HG03521 (cell line): ENCODE data around the gene DNASE2.

Experiments used
- ATAC-seq: cut with Tn5 transposase; IDR thresholded peaks from one replicate; pipeline ENCODE4 v1.9.1; 2021; ENCODE audit warnings: mild to moderate bottlenecking, moderate library complexity; ENCODE audit not compliant: unreplicated experiment

The DNASE2 gene

DNA sequence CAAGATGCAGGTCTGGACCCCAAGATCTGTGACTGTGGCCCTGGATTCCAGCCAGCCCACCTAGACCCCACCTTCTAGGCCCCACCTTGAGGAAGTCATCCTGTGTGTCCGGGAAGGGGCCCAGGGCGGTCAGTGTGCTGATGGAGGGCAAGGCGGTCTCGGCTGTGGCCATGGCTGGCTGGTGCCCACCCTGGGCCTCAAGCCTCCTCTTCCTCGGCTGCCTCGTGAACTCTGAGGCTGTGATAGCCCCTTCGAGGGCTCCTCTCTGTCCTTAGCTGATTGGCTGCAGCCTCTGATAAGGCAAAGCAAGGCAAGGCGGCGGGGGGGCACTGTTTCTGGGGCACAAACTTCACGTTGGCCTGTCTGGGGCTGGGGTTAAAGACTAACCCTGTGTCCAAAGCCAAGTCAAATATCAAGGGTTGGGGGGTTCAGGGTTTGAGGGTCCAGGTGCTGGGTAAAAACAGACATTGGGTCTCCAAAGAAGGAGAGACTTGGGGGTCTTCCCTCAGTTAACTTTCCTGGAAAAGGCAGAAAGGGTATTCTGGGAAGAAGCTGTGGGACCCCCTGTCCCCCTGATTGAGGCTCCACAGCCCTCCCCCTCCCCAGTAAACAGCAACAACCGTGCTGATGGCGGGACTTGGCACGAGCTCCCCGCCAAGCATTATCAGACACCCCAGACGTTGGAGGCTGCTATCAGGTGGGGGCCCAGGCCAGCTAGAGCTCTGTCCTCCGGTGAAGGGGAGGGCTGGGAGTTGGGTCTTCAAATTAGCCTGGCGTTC, 5.9 kb upstream of the DNASE2 start, which contains the start of gene KLF1:
KLF1 (minus strand) TSS at position 233 of the 779 bp plus-strand sequence; CDS start at position 172, 61 bp downstream.
- ATAC-seq, result no peak

DNA sequence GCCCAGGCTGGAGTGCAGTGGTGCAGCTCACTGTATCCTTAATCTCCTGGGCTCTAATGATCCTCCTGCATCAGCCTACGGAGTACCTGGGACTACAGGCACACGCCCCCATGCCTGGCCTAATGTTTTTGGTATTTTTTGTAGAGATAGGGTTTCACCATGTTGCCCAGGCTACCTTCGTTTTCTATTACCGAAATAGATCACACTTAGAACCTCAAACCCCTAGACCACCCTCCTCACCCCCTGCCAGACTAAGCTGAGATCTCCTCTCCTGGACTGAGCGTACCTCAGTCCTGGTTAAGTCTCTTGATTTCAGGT, 5.4 kb upstream of the DNASE2 start:
- no peak for ATAC-seq

DNA sequence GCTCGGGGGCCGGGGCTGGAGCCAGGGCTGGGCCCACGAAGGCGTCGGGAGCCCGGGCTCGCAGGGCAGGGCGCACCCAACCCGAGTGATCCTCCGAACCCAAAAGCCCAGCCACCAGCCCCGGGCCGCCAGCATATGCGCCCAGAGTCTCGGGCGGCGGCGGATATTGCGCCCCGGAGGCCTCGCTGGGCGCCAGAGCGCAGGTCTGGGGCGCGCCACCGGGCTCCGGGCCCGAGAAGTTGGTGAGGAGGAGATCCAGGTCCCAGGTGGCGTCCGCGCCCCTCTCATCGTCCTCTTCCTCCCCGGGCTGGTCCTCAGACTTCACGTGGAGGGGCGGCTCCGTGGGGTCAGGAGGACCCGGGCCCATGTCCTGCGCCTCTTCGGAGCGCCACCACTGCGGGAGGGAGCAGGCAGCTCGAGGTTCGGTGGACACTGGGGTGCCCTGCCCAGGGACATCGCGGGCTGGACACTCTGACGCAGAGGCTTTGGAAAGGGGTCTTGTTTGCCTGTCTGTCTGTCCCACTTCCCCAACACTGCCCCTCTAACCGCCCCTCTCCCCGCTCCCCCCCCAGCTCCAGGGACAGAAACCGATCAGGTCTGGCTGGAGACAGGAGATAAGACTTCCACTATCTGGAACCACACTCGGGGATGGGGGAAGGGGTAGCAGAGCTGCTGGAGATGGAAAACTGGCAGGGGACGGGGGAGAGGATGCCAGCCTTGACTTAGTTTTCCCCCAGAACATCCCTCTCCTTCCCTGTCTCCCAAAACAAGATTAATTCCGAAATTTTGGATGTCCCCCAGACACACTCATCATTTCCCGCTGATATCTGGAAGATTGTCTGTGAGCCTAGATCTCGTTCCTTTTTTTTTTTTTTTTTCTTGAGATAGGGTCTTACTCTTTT, 4.8 kb upstream of the DNASE2 start:
- no peak for ATAC-seq

DNA sequence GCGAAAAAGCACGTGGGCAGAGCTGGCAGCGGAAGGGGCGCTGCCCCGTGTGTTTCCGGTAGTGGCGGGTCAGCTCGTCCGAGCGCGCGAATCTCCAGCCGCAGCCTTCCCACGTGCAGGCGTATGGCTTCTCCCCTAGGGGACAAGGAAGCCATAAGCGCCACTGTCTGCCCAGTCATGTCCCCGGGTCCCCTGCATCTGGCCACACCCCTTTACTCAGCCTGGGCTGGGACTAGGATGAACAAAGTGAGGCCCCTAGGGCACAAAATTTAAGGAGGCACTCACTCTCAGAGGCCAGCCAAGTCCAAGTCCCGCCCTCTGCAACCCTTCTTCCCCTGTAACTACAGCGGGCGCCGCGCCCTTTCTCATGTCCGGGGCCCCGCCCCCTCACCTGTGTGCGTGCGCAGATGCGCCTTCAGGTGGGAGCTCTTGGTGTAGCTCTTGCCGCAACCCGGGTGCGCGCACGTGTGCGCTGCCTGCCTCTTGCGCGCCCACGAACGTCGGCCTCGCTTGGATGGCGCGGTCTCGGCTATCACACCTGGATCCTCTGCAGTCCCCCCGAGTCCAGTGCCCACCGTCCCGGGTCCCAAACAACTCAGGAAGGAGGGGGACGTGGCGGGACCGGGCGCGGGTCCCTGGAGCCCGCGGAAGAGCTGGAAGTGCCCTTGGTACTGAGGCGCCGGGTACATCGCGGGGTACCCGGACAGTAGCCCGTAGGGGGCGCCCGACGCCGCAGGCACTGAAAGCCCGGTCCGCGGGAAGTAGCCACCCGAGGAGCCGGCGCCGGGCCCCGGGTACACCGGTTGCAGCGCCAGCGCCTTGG, 3.9 kb upstream of the DNASE2 start:
- ATAC-seq, result no peak

DNA sequence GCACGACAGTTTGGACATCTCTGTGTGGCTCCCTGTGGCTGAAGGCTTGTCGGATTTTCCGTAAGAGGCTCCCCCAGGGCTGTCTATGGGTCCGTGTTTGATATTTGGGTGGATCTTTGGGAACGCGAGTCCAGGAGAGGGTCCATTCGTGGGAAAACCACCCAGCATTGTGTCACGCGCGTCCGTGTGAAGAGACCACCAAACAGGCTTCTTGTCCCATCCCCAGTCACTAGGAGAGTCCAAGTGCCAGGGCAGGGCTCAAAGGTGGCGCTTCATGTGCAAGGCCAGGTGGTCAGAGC, 3.3 kb upstream of the DNASE2 start:
- ATAC-seq, result no peak

DNA sequence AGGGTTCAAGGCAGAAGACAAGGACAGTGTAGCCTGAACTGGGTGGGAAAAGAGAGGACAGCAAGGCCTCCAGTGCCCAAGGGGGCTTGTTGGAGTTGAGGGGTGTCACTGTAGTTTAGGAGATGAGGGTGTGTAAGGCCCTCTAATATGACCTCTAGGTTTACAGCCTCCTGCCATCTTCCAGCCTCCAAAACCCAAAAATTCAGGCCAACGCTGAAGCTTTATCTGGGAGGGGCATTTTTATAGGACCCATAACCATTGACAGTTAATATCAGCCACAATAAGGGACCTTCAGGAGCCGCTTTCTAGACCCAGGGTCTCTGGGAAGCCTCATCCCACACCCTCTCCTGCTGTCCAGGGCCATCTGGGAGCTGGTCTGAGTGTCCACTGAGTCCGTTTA, 3.0 kb upstream of the DNASE2 start:
- ATAC-seq, result no peak

DNA sequence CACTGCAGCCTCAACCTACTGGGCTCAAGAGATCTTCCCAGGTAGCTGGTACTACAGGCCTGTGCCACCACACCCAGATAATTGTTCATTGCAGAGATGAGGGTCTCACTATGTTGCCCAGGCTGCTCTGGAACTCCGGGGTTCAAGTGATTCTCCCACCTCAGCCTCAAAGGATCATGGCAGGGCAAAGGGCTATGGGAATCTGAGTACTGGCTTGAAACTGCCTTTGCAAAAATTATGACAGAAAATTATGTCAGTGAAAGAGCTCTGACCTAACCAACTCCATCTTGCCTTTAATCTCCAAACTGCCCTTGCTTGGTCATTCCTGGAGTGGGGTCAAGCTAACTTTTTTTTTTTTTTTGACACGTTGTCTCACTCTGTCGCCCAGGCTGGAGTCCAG, 1.3 kb upstream of the DNASE2 start:
- ATAC-seq, result no peak

DNA sequence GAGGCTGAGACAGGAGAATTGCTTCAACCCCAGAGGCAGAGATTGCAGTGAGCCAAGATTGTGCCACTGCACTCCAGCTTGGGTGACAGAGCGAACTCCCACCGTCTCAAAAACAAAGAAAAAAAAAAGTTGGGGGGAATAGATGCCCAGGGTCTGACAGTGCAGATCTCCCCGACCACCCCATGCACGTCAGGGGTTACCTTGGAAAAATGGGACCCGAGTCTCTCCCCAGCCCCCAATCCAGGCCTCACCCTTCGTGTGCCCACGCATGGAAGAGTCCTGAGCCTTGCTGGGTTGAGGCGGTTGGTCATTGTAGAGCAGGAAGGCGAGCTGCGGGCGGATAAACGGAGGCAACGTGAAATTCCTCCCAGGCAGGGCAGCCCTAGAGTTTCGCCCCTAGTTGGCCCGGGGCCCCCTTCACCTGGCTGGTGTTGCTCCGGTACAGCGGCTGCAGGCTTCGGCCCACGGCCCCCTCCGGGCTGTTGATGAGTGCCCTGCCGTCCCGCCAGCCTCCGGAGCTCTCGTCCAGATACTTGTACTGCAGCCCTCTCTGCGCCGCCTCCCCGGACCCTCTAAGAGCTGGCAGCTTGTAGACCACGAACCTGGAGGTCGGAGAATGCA, 588 bp downstream of the DNASE2 start:
- no peak for ATAC-seq

DNA sequence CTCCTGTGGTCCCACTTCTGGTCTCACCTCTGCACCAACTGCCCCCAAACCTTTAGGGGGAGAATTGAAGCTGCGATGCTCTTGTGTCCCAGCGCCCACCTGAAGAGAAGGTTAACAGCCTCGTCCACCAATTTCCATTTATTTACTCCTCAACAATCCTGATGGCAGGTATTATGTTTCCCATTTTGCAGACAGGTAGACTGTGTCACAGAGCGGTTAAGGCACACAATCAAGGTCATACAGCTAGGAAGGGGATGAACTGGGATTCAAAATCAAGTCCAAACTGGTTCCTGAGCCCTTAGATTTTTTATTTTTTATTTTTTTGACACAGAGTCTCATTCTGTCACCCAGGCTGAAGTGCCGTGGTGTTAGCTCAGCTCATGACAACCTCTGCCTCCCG, 6.2 kb downstream of the DNASE2 start:
- no peak for ATAC-seq

DNA sequence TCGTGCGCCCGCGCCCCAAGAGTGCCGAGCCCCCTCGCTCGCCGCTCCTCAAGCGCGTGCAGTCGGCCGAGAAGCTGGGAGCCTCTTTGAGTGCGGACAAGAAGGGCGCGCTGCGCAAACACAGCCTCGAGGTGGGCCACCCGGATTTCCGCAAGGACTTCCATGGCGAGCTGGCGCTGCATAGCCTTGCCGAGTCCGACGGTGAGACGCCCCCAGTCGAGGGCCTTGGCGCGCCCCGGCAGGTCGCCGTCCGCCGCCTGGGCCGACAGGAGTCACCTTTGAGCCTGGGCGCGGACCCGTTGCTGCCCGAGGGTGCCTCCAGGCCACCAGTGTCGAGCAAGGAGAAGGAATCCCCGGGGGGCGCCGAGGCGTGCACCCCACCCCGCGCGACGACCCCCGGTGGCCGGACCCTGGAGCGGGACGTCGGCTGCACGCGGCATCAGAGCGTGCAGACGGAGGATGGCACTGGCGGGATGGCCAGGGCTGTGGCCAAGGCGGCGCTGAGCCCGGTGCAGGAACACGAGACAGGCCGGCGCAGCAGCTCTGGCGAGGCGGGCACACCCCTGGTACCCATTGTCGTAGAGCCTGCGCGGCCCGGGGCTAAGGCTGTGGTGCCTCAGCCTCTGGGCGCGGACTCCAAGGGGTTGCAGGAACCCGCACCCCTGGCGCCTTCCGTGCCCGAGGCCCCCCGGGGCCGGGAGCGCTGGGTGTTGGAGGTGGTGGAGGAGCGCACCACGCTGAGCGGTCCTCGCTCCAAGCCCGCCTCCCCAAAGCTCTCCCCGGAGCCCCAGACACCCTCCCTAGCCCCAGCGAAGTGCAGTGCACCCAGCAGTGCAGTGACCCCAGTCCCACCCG, 7.1 kb downstream of the DNASE2 start:
- no peak for ATAC-seq

DNA sequence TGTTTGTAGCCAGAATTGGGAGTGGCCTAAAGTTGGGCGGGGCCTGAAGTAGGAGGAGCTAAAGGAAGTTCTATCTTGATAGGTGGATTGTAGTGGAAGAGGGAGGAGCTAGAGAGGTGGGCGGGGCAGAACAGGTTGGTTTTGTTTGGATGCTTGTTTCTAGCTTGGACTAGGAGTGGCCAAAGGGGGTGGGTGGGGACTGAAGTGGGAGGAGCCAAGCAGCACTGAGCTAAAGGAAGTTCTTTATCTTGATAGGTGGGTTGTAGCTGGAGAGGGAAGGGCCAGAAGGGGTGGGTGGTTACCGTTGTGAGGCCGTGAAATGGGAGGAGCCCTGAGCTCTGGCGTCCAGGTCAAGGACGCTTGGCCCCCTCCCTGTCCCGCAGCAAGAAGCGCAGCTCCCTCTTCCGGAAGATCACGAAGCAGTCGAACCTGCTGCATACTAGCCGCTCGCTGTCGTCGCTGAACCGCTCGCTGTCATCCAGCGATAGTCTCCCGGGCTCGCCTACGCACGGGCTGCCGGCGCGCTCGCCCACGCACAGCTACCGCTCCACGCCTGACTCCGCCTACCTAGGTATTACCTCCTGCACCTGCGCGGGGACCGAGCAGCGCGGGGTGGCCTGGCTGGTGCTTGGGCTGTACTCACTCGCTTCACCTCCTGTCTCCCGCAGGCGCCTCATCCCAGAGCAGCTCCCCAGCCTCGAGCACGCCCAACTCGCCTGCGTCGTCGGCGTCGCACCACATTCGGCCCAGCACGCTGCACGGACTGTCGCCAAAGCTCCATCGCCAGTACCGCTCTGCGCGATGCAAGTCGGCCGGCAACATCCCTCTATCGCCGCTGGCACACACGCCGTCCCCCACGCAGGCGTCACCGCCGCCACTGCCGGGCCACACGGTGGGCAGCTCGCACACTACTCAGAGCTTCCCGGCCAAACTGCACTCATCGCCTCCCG, 8.0 kb downstream of the DNASE2 start:
- no peak for ATAC-seq

DNA sequence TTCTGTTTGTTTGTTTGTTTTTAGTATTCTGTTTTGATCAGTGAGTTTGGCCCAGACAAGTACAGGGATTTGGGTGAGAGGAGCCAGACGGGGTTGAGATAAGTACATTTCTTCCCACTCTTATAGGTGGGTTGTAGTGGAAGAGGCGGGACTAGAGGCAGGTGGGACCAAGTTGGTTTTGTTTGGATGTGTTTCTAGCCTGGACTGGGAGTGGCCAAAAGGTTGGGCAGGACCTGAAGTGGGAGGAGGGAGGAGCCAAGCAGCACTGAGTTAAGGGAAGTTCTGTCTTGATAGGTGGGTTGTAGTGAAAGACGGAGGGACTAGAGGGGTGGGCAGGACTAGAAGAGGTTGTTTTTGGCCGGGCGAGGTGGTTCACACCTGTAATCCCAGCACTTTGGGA, 9.0 kb downstream of the DNASE2 start:
- ATAC-seq, result no peak

DNA sequence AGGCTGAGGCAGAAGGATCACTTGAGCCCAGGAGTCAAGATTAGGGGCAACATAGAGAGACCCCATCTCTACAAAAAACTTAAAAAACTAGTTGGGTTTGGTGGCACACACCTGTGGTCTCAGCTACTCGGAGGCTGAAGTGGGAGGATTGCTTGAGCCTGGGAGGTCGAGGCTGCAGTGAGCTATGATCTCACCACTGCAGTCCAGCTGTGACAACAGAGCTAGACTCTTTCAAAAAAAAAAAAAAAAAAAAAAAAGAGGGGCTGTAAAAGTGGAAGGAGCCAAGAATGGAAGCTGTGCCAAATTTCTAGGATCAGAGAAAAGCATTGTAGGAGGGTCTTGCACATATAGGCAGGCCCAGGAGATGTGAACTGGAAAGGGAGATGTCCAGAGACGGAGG, 9.6 kb downstream of the DNASE2 start:
- ATAC-seq, result no peak

DNA sequence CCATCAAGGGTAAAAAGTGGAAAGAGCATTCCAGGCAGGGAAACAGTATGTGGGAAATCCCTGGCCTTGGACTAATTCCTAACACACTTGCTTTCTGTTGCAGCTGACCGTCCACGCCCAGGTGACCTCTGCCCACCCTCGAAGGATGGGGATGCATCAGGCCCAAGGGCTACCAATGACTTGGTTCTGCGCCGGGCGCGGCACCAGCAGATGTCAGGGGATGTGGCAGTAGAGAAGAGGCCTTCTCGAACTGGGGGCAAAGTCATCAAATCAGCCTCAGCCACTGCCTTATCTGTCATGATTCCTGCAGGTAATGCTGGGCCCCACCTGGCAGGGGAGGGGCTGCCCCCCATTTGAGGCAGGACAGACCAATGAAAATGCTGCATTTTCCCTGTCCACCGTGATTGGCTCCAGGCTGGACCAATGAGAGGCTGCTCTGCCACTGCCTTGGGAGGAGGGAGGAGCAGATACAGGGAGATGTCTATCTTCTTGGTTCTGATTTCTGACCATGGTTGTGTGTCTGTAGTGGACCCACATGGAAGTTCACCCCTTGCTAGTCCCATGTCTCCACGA, 12.6 kb downstream of the DNASE2 start:
- no peak for ATAC-seq

DNA sequence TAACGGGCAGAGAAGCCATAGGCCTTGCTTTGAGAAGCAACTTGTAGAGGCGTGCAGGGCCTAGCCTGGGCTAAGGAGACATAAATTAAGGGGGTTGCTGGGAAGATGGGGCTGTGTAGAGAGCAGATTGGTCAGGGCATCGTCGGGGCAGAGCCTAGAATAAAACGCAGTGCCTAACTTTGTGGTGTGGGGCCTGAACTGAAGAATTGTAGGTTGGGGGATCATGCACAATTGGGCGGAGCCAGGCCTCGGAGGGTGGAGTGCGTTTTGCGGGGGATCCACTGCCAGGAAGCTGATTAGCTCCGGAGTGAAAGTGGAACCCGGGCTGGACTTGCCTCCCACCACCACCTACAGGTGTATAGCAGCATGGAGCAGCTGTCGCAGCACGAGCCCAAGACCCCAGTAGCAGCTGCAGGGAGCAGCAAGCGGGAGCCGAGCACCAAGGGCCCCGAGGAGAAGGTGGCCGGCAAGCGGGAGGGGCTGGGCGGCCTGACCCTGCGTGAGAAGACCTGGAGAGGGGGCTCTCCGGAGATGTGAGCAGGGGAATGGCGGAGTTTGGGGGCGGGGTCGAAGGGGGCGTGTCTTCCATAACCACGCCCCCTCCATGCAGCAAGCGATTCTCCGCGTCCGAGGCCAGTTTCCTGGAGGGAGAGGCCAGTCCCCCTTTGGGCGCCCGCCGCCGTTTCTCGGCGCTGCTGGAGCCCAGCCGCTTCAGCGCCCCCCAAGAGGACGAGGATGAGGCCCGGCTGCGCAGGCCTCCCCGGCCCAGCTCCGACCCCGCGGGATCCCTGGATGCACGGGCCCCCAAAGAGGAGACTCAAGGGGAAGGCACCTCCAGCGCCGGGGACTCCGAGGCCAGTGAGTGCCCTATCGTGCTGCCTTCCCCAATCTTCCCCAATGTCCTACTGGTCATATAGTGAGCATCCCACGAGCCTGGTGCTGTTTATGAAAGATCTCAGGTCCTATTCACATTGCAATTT, 13.8 kb downstream of the DNASE2 start:
- ATAC-seq, result peak; percentile 51

DNA sequence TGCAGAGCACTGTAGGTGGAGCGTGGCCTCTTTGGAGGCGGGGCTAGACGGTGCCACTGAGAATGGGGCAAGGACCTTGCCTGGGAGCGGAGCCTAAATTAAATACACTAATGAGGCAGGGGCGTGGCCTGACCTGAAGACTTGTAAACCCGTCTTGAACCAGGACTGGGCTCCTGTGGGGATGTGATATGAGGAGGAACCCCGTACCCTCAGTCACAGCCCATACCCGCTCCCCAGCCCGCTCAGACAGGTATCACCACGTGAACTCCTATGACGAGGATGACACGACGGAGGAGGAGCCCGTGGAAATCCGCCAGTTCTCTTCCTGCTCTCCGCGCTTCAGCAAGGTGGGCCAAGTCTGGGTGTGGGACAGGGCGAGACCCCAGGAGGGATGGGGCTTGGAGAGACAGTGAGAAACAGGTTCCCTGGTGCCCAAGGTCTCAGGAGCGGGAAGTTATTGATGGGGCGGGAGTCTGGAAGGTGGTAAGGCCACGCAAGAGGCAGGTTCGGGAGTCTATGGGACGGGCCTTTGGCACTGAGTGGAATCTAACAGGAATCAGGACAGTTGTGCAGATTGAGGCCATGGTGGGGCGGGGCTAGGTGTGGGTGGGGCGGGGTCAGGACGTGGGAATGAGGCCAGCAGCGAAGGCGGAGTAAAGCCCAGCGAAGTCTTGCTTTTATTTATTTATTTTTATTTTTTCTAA, 14.7 kb downstream of the DNASE2 start:
- ATAC-seq, result no peak
